NCI-H2107 treated with DMSO at 0.1 percent for 48 hours (cell line): ENCODE data around the gene USH2A.
"Not testable (repeated sequence)": the region's sequence is repeated elsewhere in the genome, so short reads cannot be mapped to it uniquely, and the experiment has no call there.

ENCODE experiments used
- DNase-seq: peaks from one replicate; lab custom pipeline; 2025; ENCODE audit not compliant: unreplicated experiment; lab: John Stamatoyannopoulos, UW

Gene USH2A

DNA sequence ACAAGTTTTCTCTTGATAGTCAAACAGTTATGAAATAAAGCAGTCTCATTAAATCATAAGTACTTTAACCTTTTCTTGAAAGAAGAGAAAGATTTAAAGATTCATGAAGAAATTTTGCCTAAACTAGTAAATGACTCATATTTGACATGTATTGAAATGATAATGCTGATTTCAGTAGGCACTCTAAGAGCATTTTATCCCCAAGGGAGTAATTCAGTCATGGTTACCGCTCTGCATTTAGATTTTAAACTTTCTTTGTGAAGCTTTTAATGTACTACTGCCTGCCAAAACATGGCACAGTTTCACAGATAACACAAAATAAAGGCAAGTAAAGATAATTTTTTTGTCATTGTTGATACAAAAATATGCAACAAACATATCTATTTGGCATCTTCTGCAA is 6.8 kb downstream of the USH2A start:
- DNase-seq, result no peak

- DNase-seq, result no peak
Measured at GRCh38 chr1:216410026-216410425, 13.2 kb downstream of the USH2A start.

GRCh38 chr1:216390956-216391355 is 32.3 kb downstream of the USH2A start:
- no peak for DNase-seq

- DNase-seq, result no peak
Measured at GRCh38 chr1:216389774-216390173, 33.5 kb downstream of the USH2A start.

DNA sequence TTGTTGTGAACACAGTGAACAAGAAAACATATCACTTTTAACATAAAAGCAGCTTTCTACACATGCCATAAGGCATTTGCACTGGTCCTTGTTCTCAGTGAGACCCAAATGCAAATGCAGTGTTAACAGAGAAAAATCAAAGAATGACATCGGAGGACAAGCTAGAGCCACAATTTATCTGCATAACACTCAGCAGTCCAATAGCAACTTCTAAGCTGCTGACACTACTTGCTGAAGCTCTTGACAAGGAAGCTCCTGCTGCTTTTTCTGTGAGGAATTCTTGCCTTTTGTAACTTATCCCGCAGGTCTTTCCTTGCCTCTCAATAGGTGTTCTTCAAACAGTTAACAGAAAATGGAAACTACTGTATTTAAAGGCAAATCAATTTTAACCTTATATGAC is 34.7 kb downstream of the USH2A start:
- no peak for DNase-seq

GRCh38 chr1:216387782-216388181 is 35.5 kb downstream of the USH2A start:
- DNase-seq, result no peak

DNA sequence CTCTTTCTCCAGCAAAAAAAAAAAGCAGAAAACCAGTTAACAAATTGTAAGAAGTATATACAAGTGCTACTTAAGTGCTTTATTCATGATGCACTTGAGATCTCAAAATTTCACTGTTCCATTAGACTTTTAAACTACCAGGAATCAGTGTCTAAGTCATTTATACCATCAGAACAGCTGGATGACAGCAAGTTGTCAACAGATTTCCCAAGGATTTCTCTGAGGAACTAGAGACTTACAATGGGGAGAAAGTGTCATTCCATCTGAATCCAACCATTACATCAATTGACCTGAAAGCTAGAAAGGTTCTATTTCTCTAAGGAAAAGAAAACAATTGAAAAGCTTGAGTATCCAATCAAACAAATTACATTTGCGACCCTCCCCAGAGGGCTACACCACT is 43.8 kb downstream of the USH2A start:
- no peak for DNase-seq

DNA sequence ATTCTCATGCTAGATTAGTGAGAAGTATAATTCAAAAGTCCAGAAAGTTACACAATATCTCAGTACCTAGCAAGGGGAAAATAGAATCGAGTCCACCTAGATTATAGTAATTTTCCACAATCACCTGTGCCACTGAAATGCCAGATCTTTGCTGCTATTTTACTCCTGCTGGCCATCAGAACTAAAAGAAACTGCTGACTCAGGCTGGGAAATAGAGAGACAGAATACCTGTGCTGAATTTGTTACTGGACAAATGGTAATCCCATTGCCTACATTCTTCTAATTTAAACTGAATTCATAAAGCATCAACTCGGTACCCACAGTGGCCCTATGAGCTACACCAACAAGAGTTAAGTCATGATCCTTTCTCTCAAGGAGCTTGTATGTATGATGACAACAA is 55.0 kb downstream of the USH2A start:
- no peak for DNase-seq

DNA sequence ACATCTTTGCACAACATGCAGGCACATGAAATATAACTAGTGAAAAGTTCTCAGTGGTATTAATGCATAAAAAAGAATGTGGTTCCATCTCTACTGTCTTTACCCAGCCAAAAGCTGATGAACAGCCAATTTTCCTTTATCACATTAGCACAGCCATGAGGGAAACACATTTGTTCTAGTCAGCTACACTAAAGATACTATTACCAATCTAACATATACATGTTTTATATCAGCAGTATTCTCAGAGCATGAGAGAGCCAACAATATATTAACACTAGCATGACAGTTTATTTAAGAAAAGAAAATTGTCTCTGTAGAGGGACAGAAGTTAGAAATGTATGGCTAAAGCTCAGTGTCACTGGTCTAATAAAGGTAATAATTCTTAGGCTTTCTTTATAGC is 56.3 kb downstream of the USH2A start:
- DNase-seq, result no peak

DNA sequence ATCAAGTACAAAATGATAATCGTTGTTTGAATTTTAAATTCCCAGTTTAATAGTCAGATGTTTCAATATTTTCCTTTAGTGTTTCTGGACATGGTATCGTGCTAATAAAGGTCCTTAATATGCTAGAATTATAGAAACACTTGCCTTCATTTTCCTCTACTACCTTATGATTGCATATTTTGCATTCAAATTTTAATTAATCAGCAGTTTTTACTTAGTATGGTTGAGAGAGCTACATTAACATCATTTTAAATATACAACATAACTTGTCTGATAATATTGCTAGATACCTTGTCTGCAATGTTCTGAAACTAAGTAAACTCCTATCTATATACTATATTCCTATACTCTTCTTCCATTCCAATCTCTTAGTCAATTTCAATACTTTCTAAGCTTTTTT is 66.3 kb downstream of the USH2A start:
- no peak for DNase-seq

DNA sequence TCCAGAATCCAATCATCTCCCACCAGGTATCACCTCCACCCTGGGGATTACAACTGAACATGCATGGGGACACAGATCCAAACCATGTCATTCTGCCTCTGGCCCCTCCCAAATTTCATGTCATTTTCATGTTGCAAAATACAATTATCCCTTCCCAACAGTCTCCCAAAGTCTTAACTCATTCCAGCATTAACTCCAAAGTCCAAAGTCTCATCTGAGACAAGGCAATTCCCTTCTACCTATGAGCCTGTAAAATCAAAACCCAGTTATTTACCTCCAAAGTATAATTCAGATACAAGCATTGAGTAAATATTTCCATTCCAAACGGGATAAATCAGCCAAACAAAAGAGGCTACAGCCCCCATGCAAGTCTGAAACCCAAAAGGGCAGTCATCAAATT is 73.1 kb downstream of the USH2A start:
- no peak for DNase-seq

- no peak for DNase-seq
Measured at GRCh38 chr1:216346526-216346925, 76.7 kb downstream of the USH2A start.

GRCh38 chr1:216340542-216340941 is 82.7 kb downstream of the USH2A start:
- not testable (repeated sequence) for DNase-seq

DNA sequence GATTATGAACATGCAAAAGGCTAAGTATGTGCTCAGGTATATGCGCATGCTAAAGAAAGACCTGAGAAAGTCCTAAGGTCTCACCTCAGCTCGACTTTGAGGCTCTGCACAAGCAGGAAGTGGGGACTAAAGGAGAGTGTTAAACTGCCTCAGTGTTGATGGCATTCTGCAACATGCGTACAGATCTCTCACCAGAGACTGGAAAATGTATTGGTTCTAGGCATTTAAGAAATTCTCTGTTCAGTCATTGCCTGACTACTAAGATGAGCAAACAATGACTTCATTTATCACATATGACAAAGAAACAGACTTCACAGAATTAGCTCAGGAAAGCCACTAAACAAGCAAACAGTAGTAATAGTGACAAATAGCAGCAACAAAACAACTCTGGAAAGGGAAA is 90.8 kb downstream of the USH2A start:
- no peak for DNase-seq

DNA sequence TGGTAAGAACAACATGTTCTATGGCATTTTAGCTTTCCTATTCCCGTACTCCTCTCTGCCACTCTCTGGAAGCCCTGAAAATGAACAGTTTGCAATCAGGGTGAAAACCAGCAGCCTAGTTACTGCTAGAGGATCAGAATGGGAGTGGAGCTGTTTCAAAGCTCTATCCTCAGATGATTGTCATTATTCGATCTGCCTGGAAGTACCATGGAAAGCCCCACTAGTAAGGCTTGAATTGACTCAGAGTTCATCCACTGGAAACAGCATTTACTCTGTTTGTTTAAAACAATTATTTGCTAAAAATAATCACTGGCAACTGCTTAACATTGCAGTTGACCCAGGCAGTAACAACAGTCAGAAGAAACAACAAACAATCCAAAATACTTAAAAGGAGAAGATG is 91.2 kb downstream of the USH2A start:
- DNase-seq, result no peak

GRCh38 chr1:216331211-216331610 is 92.0 kb downstream of the USH2A start:
- no peak for DNase-seq

- no peak for DNase-seq
Measured at GRCh38 chr1:216330262-216330661, 93.0 kb downstream of the USH2A start.

GRCh38 chr1:216325946-216326345 is 97.3 kb downstream of the USH2A start:
- no peak for DNase-seq

GRCh38 chr1:216325336-216325735 is 97.9 kb downstream of the USH2A start:
- DNase-seq, result no peak

DNA sequence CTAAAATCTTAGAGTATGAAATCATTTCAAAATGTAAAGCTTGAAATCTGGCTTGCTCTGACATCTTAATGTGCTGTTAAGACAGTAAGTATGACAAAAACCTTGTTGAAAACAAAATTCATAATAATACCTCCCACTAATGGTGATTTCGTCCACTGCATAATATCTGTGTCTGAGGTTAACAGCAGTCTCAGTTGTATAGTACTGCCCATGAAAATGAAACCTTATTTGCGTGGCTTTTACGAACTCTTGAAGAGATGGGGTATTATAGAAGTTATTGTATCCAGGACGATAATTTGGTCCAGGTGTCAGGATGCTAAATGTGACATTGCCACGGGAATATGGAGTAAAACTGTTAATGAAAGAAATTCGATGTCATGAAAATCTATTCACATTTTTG is 99.9 kb downstream of the USH2A start:
- DNase-seq, result no peak

- no peak for DNase-seq
Measured at GRCh38 chr1:216314379-216315095, 108.7 kb downstream of the USH2A start.

- peak; percentile 81 for DNase-seq
Measured at GRCh38 chr1:216310776-216311175, 112.5 kb downstream of the USH2A start.

- DNase-seq, result no peak
Measured at GRCh38 chr1:216306830-216307229, 116.4 kb downstream of the USH2A start.
